NCI-H526 treated with DMSO at 0.1 percent for 48 hours (cell line): ENCODE results near the gene TMEM202.
A peak's percentile ranks its signal among the peaks of the same experiment; 100 is the strongest.
"Not testable (repeated sequence)": the region's sequence is repeated elsewhere in the genome, so short reads cannot be mapped to it uniquely, and the experiment has no call there.

ENCODE experiments used
- DNase-seq: peaks from one replicate; lab custom pipeline; 2025; lab: John Stamatoyannopoulos, UW

Gene TMEM202, protein sequence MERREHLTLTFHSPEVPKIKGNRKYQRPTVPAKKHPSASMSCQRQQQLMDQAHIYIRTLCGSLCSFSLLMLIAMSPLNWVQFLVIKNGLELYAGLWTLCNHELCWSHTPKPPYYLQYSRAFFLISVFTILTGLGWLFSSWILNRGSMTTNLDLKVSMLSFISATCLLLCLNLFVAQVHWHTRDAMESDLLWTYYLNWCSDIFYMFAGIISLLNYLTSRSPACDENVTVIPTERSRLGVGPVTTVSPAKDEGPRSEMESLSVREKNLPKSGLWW

DNA sequence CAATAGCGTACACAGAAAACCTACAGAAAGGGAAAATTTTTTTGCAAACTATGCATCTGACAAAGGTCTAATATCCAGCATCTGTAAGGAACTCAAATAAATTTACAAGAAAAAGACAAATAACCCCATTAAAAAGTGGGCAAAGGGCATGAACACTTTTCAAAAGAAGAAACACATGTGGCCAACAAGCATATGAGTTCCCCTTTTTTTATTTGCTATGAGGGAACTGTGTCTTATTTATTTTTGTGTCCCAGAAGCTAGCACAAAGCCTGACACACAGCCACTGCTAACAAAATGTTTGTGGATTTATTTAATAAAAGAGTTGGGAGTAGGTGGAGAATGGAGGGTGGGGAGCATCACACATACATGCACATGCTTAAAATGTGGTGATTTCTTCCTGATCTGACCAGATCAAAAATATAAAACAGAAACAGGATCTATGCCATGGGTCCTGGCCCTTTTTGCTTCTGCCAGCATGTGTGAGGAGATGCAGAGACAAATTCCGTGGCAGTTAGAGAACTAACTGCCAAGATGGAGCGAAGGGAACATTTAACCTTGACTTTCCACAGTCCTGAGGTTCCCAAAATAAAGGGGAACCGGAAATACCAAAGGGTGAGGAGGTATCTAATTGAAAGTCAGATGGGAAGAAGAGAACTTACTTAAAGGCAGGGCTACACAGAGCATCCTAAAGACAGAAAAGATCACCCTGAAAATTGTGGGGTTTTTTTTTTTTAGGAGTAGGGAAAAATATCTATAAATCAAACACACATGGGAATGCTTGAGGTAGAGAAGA, at the start of gene TMEM202:
Gene TMEM202 (plus strand): TSS at position 510 of the 793 bp plus-strand sequence. CDS start 22 bp downstream, at position 532.
- DNase-seq = no peak

DNA sequence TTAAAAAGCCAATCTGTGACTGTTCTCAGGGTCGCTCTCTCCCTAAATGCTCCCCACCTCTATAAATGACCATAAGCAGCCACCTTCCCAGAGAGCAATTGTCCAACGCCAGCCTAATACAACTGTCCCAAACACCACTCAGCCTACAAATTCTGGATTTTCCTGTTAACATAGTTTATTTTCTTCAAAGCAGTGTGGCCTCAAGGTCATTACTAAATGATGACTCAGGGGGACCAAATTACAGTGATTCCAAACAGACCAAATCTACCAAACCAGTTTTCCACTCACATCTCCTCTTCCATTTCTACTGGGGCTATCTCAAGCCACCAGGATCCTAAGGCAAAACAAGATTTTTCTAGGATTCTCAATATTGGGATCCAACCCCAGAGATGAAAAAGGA, 44.8 kb upstream of the TMEM202 start:
- no peak for DNase-seq

DNA sequence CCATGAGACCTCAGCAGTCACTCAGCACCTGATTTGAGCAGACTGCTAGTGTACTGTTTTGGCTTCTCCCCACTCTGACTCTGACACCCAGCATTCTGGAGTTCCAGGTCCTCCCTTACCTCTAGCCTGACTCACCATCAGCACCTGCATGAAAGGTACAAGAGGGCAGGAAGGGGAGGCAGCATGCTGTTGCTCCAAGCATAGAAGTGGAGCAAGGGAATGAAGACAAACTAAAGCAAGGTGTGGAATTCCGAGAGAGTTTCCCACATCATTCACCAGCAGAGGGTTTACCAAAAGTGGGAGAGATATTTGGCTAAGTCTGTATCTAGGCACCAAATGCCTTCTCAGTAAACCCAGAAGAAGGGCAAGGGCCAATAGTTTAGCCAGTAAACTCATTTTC, 43.6 kb upstream of the TMEM202 start:
- DNase-seq = no peak

DNA sequence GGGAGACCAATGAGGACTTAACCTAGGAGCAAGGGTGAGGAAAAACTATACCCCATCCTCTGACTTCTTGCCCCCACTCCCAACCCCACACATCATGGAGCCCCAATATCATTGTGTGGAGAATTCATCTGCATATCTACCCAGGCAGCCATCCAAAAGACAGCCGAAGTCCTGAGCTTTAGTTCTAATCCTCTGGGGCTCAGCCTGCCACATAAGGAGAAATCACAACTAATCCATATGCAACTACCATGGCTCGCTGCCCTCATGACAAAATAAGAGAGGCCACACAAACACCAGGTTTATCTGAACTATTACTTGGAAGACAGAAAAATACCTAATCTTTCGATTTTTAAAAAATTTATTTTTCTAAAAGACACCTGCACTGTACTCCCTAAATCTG, 40.0 kb upstream of the TMEM202 start:
- no peak for DNase-seq

DNA sequence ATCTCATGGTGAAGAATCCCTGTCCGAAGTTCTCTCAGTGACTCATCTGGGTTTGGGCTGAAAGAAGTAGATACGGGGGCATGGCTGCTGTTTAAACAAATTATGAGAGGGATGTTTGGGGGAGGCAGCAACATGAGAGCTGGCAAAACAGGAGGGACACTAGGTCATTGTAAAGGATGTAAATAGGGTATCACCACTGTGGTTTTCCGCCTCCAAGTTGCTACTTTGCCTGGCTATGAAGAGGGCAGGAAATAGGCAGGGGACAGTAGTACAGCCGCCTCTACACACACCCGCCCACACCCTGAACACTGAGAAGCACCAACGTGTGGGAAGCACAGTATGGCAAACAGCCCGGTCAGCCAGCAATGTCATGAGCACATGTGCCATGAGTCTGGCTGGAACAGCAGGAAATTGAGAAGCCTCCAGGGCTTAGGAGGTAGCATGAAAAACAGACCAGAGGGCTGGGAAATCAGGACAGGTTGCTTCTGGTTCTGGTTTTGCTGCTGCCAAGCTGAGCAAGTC, 39.4 kb upstream of the TMEM202 start:
- no peak for DNase-seq

DNA sequence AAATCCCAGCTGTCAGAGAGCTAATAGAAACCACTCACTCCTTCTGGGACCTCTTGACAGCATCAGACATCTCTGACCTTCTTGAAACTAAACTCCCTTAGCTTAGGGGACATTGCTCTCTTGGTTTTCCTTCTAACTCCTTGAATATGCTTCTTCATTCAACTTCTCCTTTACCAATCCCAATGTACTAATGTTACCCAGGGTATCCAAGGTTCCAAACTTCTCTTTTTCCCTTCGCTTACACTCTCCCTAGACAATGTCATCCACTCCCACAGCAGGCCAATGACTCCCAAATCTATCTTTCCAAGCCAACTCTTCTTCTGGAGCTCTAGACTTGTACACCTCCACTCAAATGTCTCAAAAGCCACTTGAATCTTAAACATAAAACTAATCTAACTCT, 36.9 kb upstream of the TMEM202 start:
- DNase-seq = no peak

DNA sequence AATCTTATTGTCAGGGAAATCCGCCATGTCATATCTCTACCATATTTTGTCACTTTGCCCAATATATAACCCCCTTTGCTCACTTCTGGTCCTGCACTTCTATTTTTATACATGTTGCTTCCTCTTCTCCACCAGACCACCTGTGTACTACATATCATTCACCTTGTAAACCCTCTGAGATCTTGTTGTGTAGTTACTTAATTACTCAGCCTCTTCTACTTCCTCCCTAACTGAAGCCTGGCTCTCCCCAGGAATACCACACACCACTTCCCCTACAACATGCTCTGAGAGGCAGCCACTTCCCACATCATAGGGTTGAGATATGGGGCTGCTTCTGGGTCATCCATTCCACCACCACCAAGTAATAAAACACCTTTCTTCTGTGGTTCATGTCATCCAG, 32.3 kb upstream of the TMEM202 start:
- no peak for DNase-seq

DNA sequence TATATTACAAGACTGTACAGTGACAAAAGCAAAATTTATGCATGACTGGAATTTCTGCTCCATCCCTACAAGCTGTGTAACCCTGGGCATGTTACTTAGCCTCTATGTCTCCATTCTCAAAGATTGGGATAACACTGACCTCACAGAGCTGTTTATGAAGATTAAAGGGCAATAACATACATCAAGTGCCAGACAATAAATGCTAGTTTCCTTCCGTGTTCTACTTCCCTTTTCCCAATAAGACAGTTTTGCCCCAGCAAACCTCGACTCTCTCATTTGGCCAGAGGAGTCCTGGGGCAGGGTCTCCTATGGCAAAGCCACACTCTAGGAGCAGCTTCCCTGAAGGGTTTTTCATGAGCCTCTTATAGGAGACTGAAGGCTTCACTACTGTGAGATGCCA, 29.8 kb upstream of the TMEM202 start:
- DNase-seq = no peak

DNA sequence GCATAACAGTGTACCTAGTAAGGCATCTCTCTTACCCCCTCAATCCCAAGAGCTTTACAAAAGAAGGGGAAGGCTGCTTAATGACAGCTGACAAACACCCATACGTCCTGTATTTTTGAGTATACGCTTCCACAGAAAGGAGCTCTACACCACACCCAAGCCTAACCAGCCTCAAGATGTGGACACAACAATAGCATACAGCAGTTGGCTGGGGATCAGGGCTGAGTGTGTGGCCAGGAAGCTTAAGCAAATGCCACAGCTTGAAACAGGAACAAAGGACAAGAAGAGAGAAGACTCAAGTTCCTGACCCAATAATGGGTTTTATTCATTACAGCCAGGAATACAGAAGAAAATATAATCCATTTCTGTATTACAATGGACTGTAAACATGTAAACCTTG, 29.2 kb upstream of the TMEM202 start:
- DNase-seq = no peak

DNA sequence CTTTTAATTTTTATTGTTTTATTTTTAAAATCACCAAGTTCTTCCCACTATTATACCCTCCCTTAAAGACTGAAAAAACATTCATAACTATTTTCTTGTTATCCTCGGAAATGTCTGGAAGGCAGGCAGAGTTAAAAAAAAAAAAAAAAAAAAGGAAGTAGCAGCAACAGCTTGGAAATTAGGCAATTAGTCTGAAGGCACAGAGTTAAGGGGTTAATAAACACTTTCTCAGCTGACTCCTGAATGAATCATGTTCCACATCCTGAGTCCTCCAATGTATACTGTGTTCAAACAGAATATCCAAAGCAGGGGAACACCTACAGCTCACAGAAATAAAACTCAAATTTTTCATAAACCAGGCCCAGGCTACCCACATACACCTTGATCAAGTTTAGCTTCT, 28.1 kb upstream of the TMEM202 start:
- DNase-seq = no peak

DNA sequence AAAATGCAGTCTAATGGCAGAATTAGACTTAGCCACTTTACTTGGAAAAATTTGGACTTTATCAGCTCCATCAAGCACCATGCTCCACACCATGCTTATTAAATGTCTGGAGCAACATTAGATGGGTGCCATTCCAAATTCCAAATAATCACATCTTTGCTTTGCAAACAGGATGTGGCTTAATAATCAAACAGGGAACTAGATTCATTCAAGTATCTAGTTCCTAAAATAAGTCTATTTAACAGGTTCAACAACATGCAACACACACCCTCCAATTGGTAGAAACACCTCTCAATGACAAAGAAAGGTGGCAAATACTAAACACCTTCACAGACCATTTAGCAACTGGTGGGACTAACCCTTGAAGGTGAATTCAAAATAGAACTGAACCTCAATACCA, 25.7 kb upstream of the TMEM202 start:
- DNase-seq = no peak

DNA sequence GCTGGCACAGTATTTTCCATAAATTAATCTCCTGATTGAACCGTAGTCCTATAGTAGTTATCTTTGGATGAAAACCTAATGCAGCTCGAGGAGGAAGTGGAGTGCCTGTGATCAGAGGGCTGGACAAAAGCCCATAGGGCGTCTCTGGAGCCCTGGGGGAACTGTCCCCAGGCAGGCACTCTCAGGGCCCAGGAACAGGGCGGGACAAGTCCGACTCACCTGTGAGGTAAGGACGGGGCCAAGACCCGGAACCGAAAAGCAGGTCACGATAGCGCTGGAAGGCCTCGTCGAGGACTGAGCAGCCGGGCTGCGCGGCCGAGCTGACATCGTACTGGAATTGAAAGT, 22.6 kb upstream of the TMEM202 start:
- no peak for DNase-seq

DNA sequence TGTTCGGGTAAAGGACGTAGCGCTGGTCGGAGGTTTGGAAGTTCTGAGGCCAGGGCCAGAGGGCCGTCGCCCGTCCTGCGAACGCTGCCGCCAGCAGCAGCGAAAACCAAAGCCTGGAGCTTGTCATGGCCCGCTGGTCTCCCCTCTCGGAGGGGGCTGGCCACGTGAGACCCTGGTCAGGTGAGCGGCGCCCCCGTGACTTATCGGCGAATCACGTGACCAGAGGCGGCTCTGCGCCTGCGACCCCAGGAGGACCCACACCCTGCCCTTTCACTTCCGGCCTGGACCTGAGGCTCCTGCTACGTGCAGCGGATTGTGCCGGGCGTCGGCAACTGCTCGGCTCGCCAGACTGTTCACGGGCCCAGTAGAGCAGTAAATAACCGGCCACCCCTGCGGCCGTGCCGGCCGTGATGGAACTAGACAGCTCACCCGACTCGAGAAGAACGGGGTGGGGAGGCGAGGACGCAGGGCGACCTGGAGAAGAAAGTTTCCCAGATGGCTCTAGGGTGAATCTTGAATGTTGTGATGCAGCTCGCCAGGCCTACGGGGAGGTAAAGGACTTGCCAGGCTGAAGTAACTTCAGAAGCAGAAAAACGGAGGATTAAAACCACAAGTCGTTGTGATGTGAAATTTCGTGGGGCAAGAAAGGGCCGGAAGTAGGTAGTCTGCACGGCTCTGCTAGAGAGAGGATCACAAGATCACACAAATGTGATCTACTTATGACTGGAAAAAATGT, 22.1 kb upstream of the TMEM202 start, which contains the start of gene HEXA:
Gene HEXA (minus strand): TSS at position 169 of the 736 bp plus-strand sequence. CDS start 42 bp downstream, at position 127.
- peak; percentile 83 for DNase-seq

DNA sequence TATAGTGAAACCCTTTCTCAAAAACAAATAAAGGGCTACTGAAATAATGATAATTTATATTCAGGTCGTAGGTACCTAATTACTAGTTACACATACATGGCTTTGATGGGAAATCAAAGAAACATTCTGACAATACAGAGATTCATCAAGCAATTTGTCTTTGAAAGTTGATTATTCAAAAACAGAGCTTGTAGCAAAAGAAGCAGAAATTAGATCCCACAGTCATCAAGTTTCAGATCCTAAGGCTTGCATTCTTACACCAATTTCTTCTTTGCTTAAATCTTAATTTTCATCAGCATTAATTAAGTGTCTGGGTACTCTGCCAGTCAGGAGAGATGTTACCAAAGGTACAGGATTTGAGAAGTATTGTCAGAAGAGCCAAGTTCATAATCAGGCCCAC, 20.8 kb upstream of the TMEM202 start:
- DNase-seq = no peak

DNA sequence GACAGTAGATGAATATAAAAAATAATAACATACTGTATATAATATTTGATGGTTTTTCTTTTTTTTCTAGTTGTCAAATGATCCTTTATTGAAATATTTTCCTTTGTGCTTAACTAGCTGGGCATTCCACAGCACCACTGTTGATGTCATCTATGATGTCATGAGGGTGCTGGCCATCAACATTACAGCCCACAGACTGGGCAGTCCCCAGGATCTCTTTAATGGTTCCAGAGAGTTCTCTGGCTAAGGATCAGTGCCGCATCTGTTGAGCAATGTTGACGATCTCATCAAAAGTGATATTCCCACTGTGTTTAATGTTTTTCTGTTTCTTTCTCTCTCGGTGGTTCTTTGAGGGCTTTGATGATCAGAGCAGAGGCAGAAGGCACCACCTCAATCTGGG, 19.0 kb upstream of the TMEM202 start:
- DNase-seq = not testable (repeated sequence)

DNA sequence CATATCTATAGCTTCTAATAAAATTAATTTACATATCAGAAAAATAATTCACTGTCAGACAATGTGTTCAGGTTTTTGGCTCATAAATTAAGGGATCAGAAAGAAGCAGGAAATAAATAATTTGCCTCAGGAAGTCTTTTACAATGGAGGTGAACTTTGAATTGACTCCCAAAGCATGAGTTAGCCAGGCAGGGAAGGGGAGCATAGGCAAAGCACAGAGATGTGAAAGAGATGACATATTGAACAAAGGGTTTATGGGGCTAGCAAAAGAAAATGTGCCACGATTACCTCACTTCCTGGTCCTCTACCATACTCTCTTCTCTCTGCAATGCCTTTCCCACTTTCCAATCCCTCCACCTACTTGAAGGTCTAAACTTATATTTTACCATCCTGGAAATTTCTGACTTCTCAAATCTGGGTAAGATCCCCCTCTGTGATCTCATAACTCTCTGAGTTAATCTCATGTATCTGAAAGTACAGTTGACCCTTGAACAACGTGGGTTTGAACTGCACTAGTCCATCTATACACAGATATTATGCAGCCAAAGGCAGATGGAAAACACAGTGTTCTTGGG, 18.2 kb upstream of the TMEM202 start:
- DNase-seq = no peak

DNA sequence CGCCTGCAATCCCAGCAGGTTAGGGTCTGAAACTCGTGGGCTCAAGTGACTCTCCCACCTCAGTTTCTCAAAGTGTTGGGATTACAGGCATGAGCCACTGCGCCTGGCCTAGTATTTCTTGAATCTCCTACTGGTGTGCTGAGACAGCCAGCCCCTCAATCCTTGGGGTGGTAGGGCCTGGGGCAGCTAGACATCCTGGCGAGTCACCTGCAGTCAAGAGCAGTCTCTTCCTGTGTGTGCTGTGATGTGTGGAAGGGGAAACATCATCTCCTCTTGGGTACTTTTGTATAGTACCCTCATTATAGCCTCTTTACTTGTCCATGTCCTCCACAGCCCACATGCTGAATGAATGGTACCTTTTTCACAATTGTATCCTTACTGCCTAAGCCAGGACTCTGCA, 17.4 kb upstream of the TMEM202 start:
- no peak for DNase-seq

DNA sequence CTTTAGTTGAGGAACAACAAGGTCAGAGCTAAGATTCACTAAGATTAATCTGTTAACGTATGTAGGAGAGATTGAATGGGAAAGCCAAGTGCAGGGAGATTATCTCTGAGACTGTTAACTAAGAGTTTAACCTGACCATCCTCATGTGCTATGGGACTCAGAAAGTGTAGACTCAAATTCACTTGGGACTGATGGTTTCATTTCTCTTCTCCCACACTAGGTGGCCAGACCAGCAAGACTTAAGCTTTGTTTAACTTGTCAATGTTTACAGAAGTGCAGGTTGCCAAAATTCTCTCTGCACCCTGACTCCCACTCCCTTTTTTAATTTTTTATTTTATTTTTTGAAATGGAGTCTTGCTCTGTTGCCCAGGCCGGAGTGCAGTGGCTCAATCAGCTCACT, 16.0 kb upstream of the TMEM202 start:
- DNase-seq = no peak

DNA sequence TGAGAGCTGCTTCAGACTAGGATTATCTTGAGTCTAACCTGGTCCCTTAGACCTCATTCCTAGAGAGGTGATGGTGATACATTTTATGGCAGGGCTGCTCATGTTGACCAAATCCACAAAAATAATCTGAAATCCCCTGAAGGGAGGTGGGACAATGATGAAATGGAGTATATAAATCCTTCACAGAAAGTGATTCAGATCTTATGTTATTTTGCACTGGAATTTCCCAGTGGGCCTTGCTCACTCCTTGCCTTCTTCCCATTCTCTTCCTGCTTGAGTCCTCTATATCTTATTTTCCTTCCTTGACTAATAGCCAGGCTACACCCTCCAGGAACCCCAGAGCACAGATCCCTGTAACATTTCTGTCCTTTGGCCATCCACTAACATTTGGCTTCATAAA, 10.4 kb upstream of the TMEM202 start:
- no peak for DNase-seq

DNA sequence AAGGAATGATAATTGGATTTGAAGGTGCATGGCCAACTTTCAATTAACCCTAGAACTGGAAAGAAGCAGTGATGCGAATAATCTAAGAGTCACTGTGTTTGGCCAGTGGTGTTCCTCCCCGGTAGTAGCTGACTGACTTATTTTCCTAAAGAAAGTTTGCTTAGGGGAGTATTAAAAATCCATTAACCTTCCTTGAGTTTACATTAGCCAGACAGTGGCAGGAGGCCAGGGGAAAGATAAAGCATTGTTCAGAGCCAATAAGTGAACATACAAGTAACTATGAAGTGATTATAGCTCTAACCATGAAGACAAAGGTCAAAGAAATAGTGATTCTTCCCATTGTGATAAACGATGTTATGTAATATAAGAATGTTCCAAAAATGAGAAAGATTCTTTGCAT, 8.9 kb upstream of the TMEM202 start:
- DNase-seq = no peak

DNA sequence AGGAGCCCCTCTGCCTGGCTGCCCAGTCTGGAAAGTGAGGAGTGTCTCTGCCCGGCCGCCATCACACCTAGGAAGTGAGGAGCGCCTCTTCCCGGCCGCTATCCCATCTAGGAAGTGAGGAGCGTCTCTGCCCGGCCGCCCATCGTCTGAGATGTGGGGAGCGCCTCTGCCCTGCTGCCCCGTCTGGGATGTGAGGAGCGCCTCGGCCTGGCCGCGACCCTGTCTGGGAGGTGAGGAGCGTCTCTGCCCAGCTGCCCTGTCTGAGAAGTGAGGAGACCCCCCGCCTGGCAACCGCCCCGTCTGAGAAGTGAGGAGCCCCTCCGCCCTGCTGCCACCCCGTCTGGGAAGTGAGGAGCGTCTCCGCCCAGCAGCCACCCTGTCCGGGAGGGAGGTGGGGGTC, 1.8 kb upstream of the TMEM202 start:
- not testable (repeated sequence) for DNase-seq

DNA sequence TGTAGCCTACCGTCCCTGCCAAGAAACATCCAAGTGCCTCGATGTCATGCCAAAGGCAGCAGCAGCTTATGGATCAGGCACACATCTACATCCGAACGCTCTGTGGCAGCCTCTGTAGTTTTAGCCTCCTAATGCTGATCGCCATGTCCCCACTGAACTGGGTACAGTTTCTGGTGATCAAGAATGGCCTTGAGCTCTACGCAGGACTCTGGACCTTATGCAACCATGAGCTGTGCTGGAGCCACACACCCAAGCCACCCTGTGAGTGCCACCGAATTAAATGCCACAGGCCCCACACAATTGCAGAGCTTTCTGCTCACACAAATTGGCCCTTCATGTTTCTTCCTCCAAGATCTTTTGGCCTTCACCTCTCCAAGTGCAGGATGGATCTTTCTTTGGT, 543 bp downstream of the TMEM202 start:
- no peak for DNase-seq
